ENCODE results near the gene UBE2F.

Gene UBE2F, protein sequence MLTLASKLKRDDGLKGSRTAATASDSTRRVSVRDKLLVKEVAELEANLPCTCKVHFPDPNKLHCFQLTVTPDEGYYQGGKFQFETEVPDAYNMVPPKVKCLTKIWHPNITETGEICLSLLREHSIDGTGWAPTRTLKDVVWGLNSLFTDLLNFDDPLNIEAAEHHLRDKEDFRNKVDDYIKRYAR

GRCh38 chr2:237966565-237967462 lies at the start of gene UBE2F:
Gene UBE2F, plus strand, starts transcription at chr2:237967014. Its CDS starts 6,094 bp downstream, at chr2:237973108.
- DNase-seq, result peak; percentile 99

DNA sequence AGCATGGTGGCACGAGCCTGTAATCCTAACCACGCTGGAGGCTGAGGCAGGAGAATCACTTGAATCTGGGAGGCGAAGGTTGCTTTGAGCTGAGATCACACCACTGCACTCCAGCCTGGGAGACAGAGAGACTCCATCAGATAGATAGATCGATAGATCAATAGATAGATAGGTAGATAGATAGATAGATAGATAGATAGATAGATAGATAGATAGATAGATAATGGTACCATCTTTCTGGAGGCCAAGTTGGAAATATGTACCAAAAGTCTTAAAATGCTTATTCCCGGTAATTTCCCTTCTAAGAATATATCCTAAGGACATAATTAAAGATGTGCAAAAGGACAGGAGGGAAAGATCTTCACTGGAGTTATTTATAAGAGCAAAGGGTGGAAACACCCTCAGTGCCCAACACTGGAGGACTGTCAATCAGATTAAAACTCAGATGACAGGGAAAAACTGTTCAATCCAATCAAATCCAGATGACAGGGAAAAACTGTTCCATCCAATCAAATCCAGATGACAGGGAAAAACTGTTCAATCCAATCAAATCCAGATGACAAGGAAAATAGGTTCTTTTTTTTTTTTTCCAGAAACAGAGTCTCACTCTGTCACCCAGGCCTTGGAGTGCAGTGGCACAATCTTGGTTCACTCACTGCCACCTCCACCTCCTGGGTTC lies 49.0 kb upstream of the UBE2F start:
- DNase-seq, result no peak

- DNase-seq, result no peak
These were observed 47.2 kb upstream of the UBE2F start for GRCh38 chr2:237919593-237919992.

DNA sequence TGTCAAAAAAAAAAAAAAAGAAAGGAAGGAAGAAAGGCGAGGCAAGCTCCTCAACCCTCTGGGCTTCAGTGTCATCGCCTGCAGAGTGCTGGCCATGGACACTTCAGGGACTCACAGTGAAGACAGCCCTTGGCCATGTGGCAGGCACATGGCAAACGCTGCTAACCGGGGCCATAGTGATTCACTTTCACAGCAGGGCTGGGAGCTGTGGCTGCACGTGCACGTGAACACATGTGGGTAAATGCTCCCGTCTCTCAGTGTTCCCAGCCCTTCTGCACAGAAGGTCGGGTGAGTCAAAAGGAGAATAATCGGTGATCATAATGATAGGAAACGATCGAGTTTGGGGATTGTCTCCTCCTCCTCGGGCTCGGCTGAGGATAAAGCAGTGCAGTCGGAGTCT lies 46.1 kb upstream of the UBE2F start:
- no peak for DNase-seq

GRCh38 chr2:237921967-237922492 lies 44.8 kb upstream of the UBE2F start:
- no peak for DNase-seq

GRCh38 chr2:237922641-237923361 lies 44.0 kb upstream of the UBE2F start:
- DNase-seq, result peak; percentile 22

DNA sequence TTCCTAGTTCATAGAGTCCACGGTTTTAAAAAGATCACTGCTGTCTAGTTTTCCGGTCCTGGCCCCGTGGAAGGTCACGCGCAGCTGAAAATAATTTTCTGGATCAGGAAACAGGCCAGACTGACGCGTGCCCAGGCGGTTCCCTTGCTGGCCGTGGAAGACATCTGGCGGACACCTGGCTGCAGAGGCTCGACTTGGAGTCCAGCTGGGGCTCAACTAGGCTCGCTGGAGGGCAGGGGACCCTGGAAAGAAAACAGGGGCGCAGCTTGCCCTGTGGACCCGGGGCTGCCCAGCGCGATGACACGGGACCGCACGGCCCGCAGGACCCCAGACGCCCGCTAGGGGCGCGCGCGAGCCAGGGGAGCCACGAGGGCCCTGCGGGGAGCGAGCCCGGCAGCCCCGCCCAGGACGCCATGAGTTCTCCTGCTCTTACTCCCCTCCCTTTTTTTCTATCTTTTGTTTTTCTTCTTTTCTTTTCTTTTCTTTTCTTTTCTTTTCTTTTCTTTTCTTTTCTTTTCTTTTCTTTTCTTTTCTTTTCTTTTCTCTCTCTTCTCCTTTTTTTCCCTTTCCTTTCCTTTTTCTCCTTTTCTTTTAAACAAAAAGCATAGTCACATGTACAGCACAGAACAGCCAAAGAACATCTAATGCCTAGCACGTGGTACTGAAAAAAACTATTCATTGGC lies 43.2 kb upstream of the UBE2F start:
- DNase-seq, result peak; percentile 85

- DNase-seq, result no peak
These were observed 42.7 kb upstream of the UBE2F start for GRCh38 chr2:237924164-237924534.

GRCh38 chr2:237927135-237927534 lies 39.7 kb upstream of the UBE2F start:
- no peak for DNase-seq

DNA sequence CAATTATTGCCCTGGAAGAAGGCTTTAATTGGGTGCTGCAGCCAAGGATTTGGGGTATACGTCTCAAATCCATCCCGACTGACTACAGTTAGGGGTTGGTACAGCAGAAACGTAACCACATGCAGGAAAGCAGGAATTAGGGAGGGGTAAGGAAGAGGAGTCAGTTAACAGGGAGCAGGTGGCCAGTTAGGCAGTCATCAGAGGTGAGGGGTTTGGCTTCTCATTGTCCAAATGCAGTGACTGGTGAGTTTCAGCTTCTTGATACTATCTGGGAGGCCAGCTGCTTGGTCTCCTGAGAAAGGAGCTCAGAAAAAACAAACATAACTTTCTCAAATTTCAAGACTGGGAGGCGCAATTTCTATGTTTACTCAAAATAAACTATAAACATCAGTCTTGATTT lies 38.8 kb upstream of the UBE2F start:
- DNase-seq, result no peak

DNA sequence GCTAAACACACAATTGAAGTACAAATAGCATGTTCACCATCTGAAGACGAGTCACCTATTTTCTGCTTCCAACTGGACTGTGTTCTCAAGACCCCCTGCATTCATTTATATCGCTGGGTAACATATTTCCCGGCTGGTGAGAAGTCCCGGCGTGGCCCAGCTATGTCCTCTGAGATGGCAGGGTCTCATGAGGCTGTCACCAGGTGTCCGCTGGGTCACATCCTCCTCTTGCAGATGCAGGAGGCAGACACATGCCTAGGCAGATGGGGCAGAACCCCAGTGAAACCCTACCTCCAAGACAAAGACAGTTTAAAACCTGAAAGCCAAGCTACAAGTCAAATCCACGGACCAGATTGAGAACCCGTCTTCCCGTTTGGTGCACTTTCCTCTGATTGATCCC lies 36.8 kb upstream of the UBE2F start:
- no peak for DNase-seq

GRCh38 chr2:237931205-237931721 lies 35.6 kb upstream of the UBE2F start:
- DNase-seq, result no peak

GRCh38 chr2:237932731-237933131 lies 34.1 kb upstream of the UBE2F start:
- DNase-seq, result no peak

DNA sequence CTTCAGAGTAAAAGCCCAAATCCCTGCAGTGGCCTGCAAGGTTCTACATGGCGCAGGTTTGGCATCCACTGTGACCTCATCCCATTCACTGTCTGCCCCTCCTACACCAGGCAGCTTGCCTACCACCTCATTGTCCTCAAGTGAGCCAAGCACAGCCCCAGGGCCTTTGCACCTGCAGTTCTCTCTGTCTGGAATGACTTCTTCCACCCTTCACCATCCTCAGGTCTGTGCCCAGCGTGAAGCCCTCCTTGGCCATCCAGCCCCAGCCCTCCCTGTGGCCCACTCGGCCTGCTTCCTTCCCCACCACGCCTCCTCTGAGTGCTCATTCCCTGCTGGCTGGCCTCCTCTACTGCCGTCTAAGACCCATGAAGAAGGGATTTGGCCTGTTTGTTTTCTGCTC lies 32.6 kb upstream of the UBE2F start:
- DNase-seq, result no peak

GRCh38 chr2:237935740-237936452 lies 30.9 kb upstream of the UBE2F start:
- DNase-seq, result no peak

- no peak for DNase-seq
These were observed 27.6 kb upstream of the UBE2F start for GRCh38 chr2:237939251-237939650.

- no peak for DNase-seq
These were observed 26.0 kb upstream of the UBE2F start for GRCh38 chr2:237940828-237941227.

GRCh38 chr2:237941239-237941638 lies 25.6 kb upstream of the UBE2F start:
- no peak for DNase-seq

- no peak for DNase-seq
These were observed 24.3 kb upstream of the UBE2F start for GRCh38 chr2:237942513-237942899.

DNA sequence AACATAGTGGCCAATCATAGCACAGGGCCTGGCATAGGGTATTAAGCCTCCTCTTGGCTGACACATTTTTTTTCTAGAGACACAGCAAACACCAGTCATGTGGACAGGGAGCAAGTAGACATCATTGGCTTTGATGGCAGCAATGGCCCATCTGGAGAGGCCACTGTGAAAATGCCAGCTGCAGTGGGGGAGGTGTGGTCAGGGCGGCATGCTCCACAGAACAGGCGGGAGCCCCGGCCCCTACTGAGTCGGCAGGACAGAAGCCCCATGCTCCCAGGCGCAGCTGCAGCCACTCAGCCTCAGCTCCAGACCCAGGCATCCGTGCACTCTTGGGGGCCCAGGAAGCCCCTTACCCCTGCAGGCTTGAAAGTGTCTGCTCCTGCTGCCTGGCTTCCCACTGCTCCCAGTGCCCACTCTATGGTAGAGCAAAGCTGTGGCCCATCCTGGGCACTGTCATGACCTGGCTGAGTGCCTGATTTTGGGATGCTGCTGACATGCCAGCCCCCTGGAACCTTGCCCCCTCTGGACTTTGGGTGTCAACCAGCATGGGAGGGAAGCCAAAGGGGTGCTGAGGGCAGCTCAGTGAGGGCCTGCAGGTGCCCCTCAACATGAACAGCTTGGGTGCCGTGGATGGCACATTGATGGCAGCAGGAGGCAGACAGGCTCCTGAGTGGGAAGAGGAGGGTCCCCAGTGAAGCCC lies 23.3 kb upstream of the UBE2F start:
- no peak for DNase-seq

DNA sequence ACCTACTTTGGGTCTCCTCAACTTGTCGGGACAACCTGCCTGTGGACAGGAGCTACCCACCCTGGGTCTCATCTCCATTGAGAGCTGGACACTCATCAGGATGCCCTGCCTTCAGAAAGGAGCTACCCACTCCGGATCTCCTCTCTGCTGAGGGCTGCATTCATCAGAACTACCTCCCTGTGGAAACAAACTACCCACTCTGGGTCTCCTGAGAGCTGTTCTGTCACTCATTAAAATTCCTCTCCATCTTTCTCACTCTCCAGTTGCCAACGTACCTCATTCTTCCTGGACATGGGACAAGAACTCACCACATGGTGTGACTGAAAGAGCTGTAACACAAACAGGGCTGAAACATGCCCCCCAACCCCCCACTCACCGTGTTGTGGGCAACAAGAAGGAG lies 22.5 kb upstream of the UBE2F start:
- no peak for DNase-seq

Data from activated naive CD4-positive, alpha-beta T cell treated with Interleukin-2 at 50 U/mL for 16 hours (primary cell).